K562 (cell line): ENCODE measurements around the gene DYSF.

Experiments used
- FOXA1 ChIP-seq: fragments of 450-650 bp; IDR thresholded peaks from 2 replicates; pipeline ENCODE4 v1.6.1; 2016; ENCODE audit warnings: mild to moderate bottlenecking, borderline replicate concordance
- ZNF140 ChIP-seq: fragments of 250-450 bp; sonication (Bioruptor Pico); IDR thresholded peaks from 2 replicates; pipeline ENCODE4 v1.8.0; 2021; ENCODE audit warnings: moderate library complexity, mild to moderate bottlenecking, inconsistent platforms

DNA sequence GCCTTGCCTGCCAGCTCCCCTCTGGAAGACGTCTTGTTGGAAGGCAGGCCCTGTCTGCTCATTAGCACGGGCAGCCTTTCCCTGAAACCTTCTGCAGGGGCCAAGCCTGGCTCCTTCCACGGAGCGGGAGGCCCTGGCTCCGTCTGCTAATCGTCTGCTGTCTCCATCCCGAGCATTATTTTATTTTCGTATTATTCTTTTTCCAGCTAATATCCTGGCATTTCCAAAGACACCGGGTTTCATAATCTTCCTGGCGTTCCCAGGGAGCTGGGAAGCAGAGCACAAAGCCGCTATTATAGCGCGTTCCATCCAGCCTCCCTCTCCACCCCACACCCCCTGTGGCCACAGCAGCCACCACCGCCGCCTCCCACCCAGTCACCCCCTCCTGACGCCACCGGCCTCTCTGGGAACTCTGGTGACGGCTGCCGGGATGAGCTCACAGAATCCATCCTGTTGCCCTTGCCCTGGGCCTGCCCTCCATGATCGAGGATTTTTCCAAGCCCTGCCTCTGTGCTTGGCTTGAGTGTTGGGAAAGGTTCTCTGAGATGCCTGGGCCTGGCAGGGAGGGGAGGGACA, 125.5 kb downstream of the DYSF start:
- TF ChIP-seq FOXA1 = no peak
- TF ChIP-seq ZNF140 (CRISPR knock-in tag) = no peak
